ENCODE results near the gene CLEC2L.

CLEC2L gene

GRCh38 chr7:139586286-139586685 lies 62.8 kb downstream of the CLEC2L start:
- Histone ChIP-seq H3K4me1 (ENCODE audit: insufficient read depth, low read length) (no peaks in the 10 kb centered on the region; the same call in 1 of the 2 replicates), H3K36me3 (ENCODE audit: insufficient read depth, low read length) (no peaks in the 10 kb centered on the region), H3K9me3 (ENCODE audit: control insufficient read depth, insufficient read depth, low read length) (no peaks in the 10 kb centered on the region), H3K9ac (ENCODE audit: low read depth, low read length) (no peak overlapping the region)

GRCh38 chr7:139587535-139587934 lies 64.0 kb downstream of the CLEC2L start:
- H3K36me3 ChIP-seq (ENCODE audit: insufficient read depth, low read length) = no peaks in the 10 kb centered on the region
- H3K9me3 ChIP-seq (ENCODE audit: control insufficient read depth, insufficient read depth, low read length) = no peaks in the 10 kb centered on the region
- no peaks in the 10 kb centered on the region; the same call in 1 of the 2 replicates for H3K4me1 ChIP-seq (ENCODE audit: insufficient read depth, low read length)
- no peak overlapping the region for H3K9ac ChIP-seq (ENCODE audit: low read depth, low read length)

- H3K9ac ChIP-seq (ENCODE audit: low read depth, low read length) = no peak overlapping the region
- H3K36me3 ChIP-seq (ENCODE audit: insufficient read depth, low read length) = no peaks in the 10 kb centered on the region
- no peaks in the 10 kb centered on the region; the same call in 1 of the 2 replicates for H3K4me1 ChIP-seq (ENCODE audit: insufficient read depth, low read length)
- H3K9me3 ChIP-seq (ENCODE audit: control insufficient read depth, insufficient read depth, low read length) = no peaks in the 10 kb centered on the region
Observed at GRCh38 chr7:139588632-139589031, 65.1 kb downstream of the CLEC2L start.

- H3K9me3 ChIP-seq (ENCODE audit: control insufficient read depth, insufficient read depth, low read length) = no peaks in the 10 kb centered on the region
- H3K36me3 ChIP-seq (ENCODE audit: insufficient read depth, low read length) = no peaks in the 10 kb centered on the region
- H3K4me1 ChIP-seq (ENCODE audit: insufficient read depth, low read length) = no peaks in the 10 kb centered on the region; the same call in 1 of the 2 replicates
- no peak overlapping the region for H3K9ac ChIP-seq (ENCODE audit: low read depth, low read length)
Observed at GRCh38 chr7:139589474-139589873, 66.0 kb downstream of the CLEC2L start.

GRCh38 chr7:139591550-139592195 lies 68.2 kb downstream of the CLEC2L start:
- Histone ChIP-seq H3K9ac (ENCODE audit: low read depth, low read length) (no peak overlapping the region), H3K36me3 (ENCODE audit: insufficient read depth, low read length) (no peaks in the 10 kb centered on the region), H3K9me3 (ENCODE audit: control insufficient read depth, insufficient read depth, low read length) (no peaks in the 10 kb centered on the region), H3K4me1 (ENCODE audit: insufficient read depth, low read length) (no peaks in the 10 kb centered on the region; the same call in 1 of the 2 replicates)

- Histone ChIP-seq H3K9me3 (ENCODE audit: control insufficient read depth, insufficient read depth, low read length) (no peaks in the 10 kb centered on the region), H3K9ac (ENCODE audit: low read depth, low read length) (no peak overlapping the region), H3K4me1 (ENCODE audit: insufficient read depth, low read length) (no peaks in the 10 kb centered on the region; the same call in 1 of the 2 replicates), H3K36me3 (ENCODE audit: insufficient read depth, low read length) (no peaks in the 10 kb centered on the region)
Observed at GRCh38 chr7:139592801-139593461, 69.4 kb downstream of the CLEC2L start.

GRCh38 chr7:139594090-139594489 lies 70.6 kb downstream of the CLEC2L start:
- Histone ChIP-seq H3K4me1 (ENCODE audit: insufficient read depth, low read length) (no peaks in the 10 kb centered on the region), H3K36me3 (ENCODE audit: insufficient read depth, low read length) (no peaks in the 10 kb centered on the region), H3K9me3 (ENCODE audit: control insufficient read depth, insufficient read depth, low read length) (no peaks in the 10 kb centered on the region), H3K9ac (ENCODE audit: low read depth, low read length) (no peak overlapping the region)

Data from ES-I3 (cell line).